IMR-90 (cell line): Measurements from ENCODE around the gene MRPS15. TPM values are rescaled to one million over a fixed set of nuclear protein-coding genes. Genes with fewer than 3 reads are reported as not detected.

Experiments
- microRNA-seq, 2 experiments: library from miRNA; stranded (forward) in 1 of 2; unstranded in 1 of 2; fragments of 10-50 nt in 1 of 2; fragments of <30 nt in 1 of 2; gene quantifications in 1 of 2; microRNA quantifications in 1 of 2; one replicate each; pipeline versions ENCODE3 to v1.1.0; 2013 to 2020; ENCODE audit not compliant: insufficient read depth in 1 of 2, insufficient read length in 1 of 2, unreplicated experiment in 1 of 2
- polyA plus RNA-seq, 3 experiments: library from polyadenylated mRNA; depleted of rRNA; stranded (reverse); fragments of >200 nt; gene quantifications; 2 replicates each; pipeline ENCODE4 v1.2.3, GENCODE V29; 2012; ENCODE audit warnings: low replicate concordance in 1 of 3
- small RNA-seq, 5 experiments: library from RNA; depleted of rRNA; stranded (forward); fragments of <200 nt; gene quantifications; one replicate each; pipeline ENCODE3, GENCODE V24; 2012
- total RNA-seq: library from RNA; depleted of rRNA; stranded (reverse); fragments of >200 nt; gene quantifications from 2 replicates; pipeline ENCODE4 v1.2.3, GENCODE V29; 2012; rRNA removed

Gene MRPS15
- total and polyA plus RNA-seq, 2 of the 4 experiments (the other 2 are of a cell fraction), result 46.1 to 77.9 TPM

Small RNA genes within 50 kb of the gene (microRNA-seq; reads per million reads assigned to microRNA genes)
- not detected for gene SNORA63C (ENCODE audit: insufficient read depth, insufficient read length)

Small RNA genes within 50 kb of the gene (small RNA-seq; reads per million reads assigned to genes)
- 0 to 0.70 (median 0) reads per million in 5 experiments for gene SNORA63C

Other genes starting within 250 kb of the MRPS15 start
- gene THRAP3, start 239.9 kb downstream of the MRPS15 start, total RNA-seq, result 66.5 and 73.9 TPM in 2 replicates
- gene THRAP3, start 239.9 kb downstream of the MRPS15 start, polyA plus RNA-seq (2012; rRNA removed), result 48.9 and 60.6 TPM in 2 replicates
- 1.8 and 1.9 TPM in 2 replicates for gene SH3D21, start 158.0 kb downstream of the MRPS15 start, total RNA-seq
- 11.0 and 11.9 TPM in 2 replicates for gene SH3D21, start 158.0 kb downstream of the MRPS15 start, polyA plus RNA-seq (2012; rRNA removed)
- gene EVA1B, start 140.7 kb downstream of the MRPS15 start, total RNA-seq, result 49.8 and 63.3 TPM in 2 replicates
- 64.6 and 147 TPM in 2 replicates for gene EVA1B, start 140.7 kb downstream of the MRPS15 start, polyA plus RNA-seq (2012; rRNA removed)
- 13.9 and 16.0 TPM in 2 replicates for gene STK40, start 78.5 kb downstream of the MRPS15 start, total RNA-seq
- gene STK40, start 78.5 kb downstream of the MRPS15 start, polyA plus RNA-seq (2012; rRNA removed), result 29.9 and 30.6 TPM in 2 replicates
- gene LSM10, start 66.5 kb downstream of the MRPS15 start, total RNA-seq, result 10.3 and 11.7 TPM in 2 replicates
- 78.9 and 94.1 TPM in 2 replicates for gene LSM10, start 66.5 kb downstream of the MRPS15 start, polyA plus RNA-seq (2012; rRNA removed)
- 9.4 and 11.8 TPM in 2 replicates for gene OSCP1, start 13.9 kb downstream of the MRPS15 start, total RNA-seq
- 6.3 and 7.8 TPM in 2 replicates for gene OSCP1, start 13.9 kb downstream of the MRPS15 start, polyA plus RNA-seq (2012; rRNA removed)
- gene CSF3R, start 18.5 kb upstream of the MRPS15 start, total RNA-seq, result not detected in 2 replicates
- not detected in 2 replicates for gene CSF3R, start 18.5 kb upstream of the MRPS15 start, polyA plus RNA-seq (2012; rRNA removed)